Panc1 (cell line): ENCODE measurements around the gene ALOX5. TPM values are rescaled to one million over a fixed set of nuclear protein-coding genes. Genes with fewer than 3 reads are reported as not detected.

Experiments used
- ATAC-seq: fragments of 200-7000 bp; cut with Tn5 transposase; 2 replicates; pipeline ENCODE4 v1.9.1; 2020; ENCODE audit warnings: mild to moderate bottlenecking, moderate library complexity
- BruUV-seq: library from RNA; stranded (reverse); fragments of 400-500 nt; replicated peaks from 2 replicates; lab custom pipeline; 2021; lab: Mats Ljungman, UMichigan
- CTCF ChIA-PET: fragments of 300-600 bp; sonication (Branson Sonifier 250); formaldehyde crosslinking; loops from one replicate; lab custom pipeline; 2022; ENCODE audit warnings: antibody characterized with exemption; lab: Charles Lee
- POLR2A ChIA-PET: fragments of 300-600 bp; sonication (Branson Sonifier 250); formaldehyde crosslinking; loops from one replicate; lab custom pipeline; 2022; ENCODE audit warnings: antibody characterized with exemption; lab: Charles Lee
- DNase-seq: peaks from one replicate; pipeline ENCODE4 v3.0.0-alpha.2; 2010; ENCODE audit warnings: low read depth, low spot score
- H3K27ac ChIP-seq: 2 replicates; pipeline ENCODE4 v1.5.1; 2011; ENCODE audit warnings: mild to moderate bottlenecking, low read length, inconsistent platforms
- H3K27me3 ChIP-seq: fragments of 200-500 bp; sonication (Bioruptor generic); 2 replicates; pipeline ENCODE4 v1.6.0; 2014; ENCODE audit warnings: low read length, inconsistent platforms; ENCODE audit not compliant: control insufficient read depth, insufficient read depth
- H3K36me3 ChIP-seq: fragments of 200-500 bp; sonication (Bioruptor generic); 2 replicates; pipeline ENCODE4 v1.5.1; 2014; ENCODE audit warnings: inconsistent platforms, mild to moderate bottlenecking, low read length, moderate library complexity; ENCODE audit not compliant: control insufficient read depth, insufficient read depth
- H3K4me1 ChIP-seq: 2 replicates; pipeline ENCODE4 v1.5.1; 2011; ENCODE audit warnings: inconsistent platforms, mild to moderate bottlenecking, low read length, moderate library complexity; ENCODE audit not compliant: control insufficient read depth, insufficient read depth
- H3K4me3 ChIP-seq, 2 experiments: 2 replicates each; pipeline ENCODE4 v1.5.1; 2011 to 2012; ENCODE audit warnings: low read depth in 2 of 2, low read length in 2 of 2, mild to moderate bottlenecking in 2 of 2, inconsistent platforms in 1 of 2, moderate library complexity in 1 of 2
- H3K9me3 ChIP-seq: fragments of 200-500 bp; sonication (Bioruptor generic); 2 replicates; pipeline ENCODE4 v1.5.1; 2014; ENCODE audit warnings: low read depth, mild to moderate bottlenecking, inconsistent platforms, low read length, moderate library complexity; ENCODE audit not compliant: control insufficient read depth, insufficient read depth
- CTCF ChIP-seq: fragments of 450-650 bp; IDR thresholded peaks from 2 replicates; pipeline ENCODE4 v1.5.1; 2017; ENCODE audit warnings: mild to moderate bottlenecking
- POLR2AphosphoS5 ChIP-seq: IDR thresholded peaks from 2 replicates; pipeline ENCODE4 v1.6.1; 2012; ENCODE audit warnings: mild to moderate bottlenecking, low read depth, low read length, moderate library complexity
- REST ChIP-seq, 2 experiments: IDR thresholded peaks; 2 replicates each; pipeline ENCODE4 v1.6.1; 2011 to 2012; ENCODE audit warnings: low read depth in 2 of 2, control low read depth in 1 of 2, low read length in 1 of 2, mild to moderate bottlenecking in 1 of 2, moderate library complexity in 1 of 2; ENCODE audit not compliant: insufficient read depth in 1 of 2
- SIN3A ChIP-seq: IDR thresholded peaks from 2 replicates; pipeline ENCODE4 v1.6.1; 2012; ENCODE audit warnings: low read depth, mild to moderate bottlenecking, low read length, moderate library complexity, borderline replicate concordance; ENCODE audit not compliant: insufficient read depth
- TCF7L2 ChIP-seq: IDR thresholded peaks from 2 replicates; pipeline ENCODE4 v1.6.1; 2011; ENCODE audit warnings: mild to moderate bottlenecking, low read depth, low read length, inconsistent platforms
- in situ Hi-C: cut with HindIII; loops from 2 replicates; pipeline ENCODE4 v1.10.0; 2016; ENCODE audit warnings: low sequenced_read_pairs, low pct_unique_long_range_greater_than_20kb
- intact Hi-C: fragments of 100-400 bp; cut with micrococcal nuclease; formaldehyde crosslinking; loops from one replicate; pipeline ENCODE4 v1.10.0; 2022; ENCODE audit not compliant: unreplicated experiment
- total RNA-seq: library from RNA; stranded (reverse); gene quantifications from one replicate; pipeline ENCODE4 v1.2.1, GENCODE V29; 2021; ENCODE audit not compliant: unreplicated experiment

Gene ALOX5
- total RNA-seq, 1 experiment from 2014 or later: 0.82 TPM

GRCh38 chr10:45488365-45488764, 114.3 kb downstream of the ALOX5 start:
- no peaks in the 10 kb centered on the region for H3K27me3 ChIP-seq
- ATAC-seq (no peak), DNase-seq (no peak)
- no peaks in the 10 kb centered on the region; the same call in 1 of the 2 replicates for H3K9me3 ChIP-seq
- no peak overlapping the region for H3K27ac ChIP-seq
- ChIA-PET CTCF (no interaction called here), POLR2A (no interaction called here)
- H3K4me1 ChIP-seq: no peaks in the 10 kb centered on the region
- no TSS peak for BruUV-seq
- TF ChIP-seq CTCF (no peak), TCF7L2 (no peak), REST (IDR thresholded peaks at IDR 0.05; ENCODE audit: insufficient read depth in 1 of 2, low read depth in 2 of 2, low read length in 1 of 2) (no peak), POLR2AphosphoS5 (no peak), SIN3A (no peak)
- in situ Hi-C loops (no loop called here), intact Hi-C loops (no loop called here)
- H3K4me3 ChIP-seq: no peak overlapping the region
- H3K36me3 ChIP-seq: no peaks in the 10 kb centered on the region

GRCh38 chr10:45490277-45490676, 116.3 kb downstream of the ALOX5 start:
- in situ Hi-C loops: no loop called here
- no peak for DNase-seq
- intact Hi-C loops: no loop called here
- CTCF ChIA-PET: no interaction called here
- Histone ChIP-seq H3K27me3 (no peaks in the 10 kb centered on the region), H3K36me3 (no peaks in the 10 kb centered on the region), H3K4me3 (no peak overlapping the region), H3K4me1 (no peaks in the 10 kb centered on the region), H3K9me3 (peaks cover 2% of the 10 kb centered on the region; the same call in 1 of the 2 replicates), H3K27ac (no peak overlapping the region)
- POLR2A ChIA-PET: no interaction called here
- TF ChIP-seq REST (IDR thresholded peaks at IDR 0.05; ENCODE audit: insufficient read depth in 1 of 2, low read depth in 2 of 2, low read length in 1 of 2) (no peak), SIN3A (no peak), POLR2AphosphoS5 (no peak), CTCF (no peak), TCF7L2 (no peak)
- no TSS peak for BruUV-seq
- no peak for ATAC-seq
